ENCODE data around the gene AFAP1L2.

GRCh38 chr10:114376523-114376922, 27.8 kb downstream of the AFAP1L2 start:
- TF ChIP-seq CTCF (IDR thresholded peaks at IDR 0.05): no peak
- TF ChIP-seq POLR2AphosphoS5 (IDR thresholded peaks at IDR 0.05; ENCODE audit: low read depth, low read length): no peak
- TF ChIP-seq, protein P1, sequence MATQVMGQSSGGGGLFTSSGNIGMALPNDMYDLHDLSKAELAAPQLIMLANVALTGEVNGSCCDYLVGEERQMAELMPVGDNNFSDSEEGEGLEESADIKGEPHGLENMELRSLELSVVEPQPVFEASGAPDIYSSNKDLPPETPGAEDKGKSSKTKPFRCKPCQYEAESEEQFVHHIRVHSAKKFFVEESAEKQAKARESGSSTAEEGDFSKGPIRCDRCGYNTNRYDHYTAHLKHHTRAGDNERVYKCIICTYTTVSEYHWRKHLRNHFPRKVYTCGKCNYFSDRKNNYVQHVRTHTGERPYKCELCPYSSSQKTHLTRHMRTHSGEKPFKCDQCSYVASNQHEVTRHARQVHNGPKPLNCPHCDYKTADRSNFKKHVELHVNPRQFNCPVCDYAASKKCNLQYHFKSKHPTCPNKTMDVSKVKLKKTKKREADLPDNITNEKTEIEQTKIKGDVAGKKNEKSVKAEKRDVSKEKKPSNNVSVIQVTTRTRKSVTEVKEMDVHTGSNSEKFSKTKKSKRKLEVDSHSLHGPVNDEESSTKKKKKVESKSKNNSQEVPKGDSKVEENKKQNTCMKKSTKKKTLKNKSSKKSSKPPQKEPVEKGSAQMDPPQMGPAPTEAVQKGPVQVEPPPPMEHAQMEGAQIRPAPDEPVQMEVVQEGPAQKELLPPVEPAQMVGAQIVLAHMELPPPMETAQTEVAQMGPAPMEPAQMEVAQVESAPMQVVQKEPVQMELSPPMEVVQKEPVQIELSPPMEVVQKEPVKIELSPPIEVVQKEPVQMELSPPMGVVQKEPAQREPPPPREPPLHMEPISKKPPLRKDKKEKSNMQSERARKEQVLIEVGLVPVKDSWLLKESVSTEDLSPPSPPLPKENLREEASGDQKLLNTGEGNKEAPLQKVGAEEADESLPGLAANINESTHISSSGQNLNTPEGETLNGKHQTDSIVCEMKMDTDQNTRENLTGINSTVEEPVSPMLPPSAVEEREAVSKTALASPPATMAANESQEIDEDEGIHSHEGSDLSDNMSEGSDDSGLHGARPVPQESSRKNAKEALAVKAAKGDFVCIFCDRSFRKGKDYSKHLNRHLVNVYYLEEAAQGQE (IDR thresholded peaks at IDR 0.05; ENCODE audit: insufficient read depth in 1 of 2, low read depth in 2 of 2, low read length in 1 of 2): no peak

Measured in Panc1 (cell line).